ENCODE measurements around the gene MBD3L5. TPM values are rescaled to one million over a fixed set of nuclear protein-coding genes. Genes with fewer than 3 reads are reported as not detected.
"Not testable (repeated sequence)": the region's sequence is repeated elsewhere in the genome, so short reads cannot be mapped to it uniquely, and the experiment has no call there.

The MBD3L5 gene
- not detected for total RNA-seq

DNA sequence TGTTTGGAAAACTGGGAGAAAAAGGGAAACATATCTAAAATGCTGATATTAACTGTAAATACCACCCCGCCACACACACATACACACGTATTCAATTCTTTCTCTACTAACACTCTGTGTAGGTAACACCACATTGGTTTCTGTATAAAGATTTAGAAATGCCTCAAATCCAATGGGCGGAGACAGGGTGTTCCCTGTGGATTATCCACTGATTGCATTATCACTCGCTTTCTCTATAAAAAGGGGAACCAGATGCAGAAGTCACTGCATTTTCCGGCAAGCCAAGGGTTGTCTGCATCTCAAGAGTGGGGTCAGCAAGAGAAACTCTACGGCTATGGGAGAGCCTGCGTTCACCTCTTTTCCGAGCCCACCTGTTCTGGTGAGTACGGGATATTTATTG, at the start of gene MBD3L5:
Gene MBD3L5, plus strand, starts transcription at position 301 of the 400 bp plus-strand sequence. Its CDS starts 34 bp downstream, at position 335.
- H3K9me3 ChIP-seq; H3K4me1 ChIP-seq; H3K27ac ChIP-seq; intact Hi-C loops (cut with DNase I); DNase-seq (ENCODE audit: low spot score in 2 of 2); H3K4me3 ChIP-seq; H3K36me3 ChIP-seq; H3K27me3 ChIP-seq: not testable (repeated sequence)

DNA sequence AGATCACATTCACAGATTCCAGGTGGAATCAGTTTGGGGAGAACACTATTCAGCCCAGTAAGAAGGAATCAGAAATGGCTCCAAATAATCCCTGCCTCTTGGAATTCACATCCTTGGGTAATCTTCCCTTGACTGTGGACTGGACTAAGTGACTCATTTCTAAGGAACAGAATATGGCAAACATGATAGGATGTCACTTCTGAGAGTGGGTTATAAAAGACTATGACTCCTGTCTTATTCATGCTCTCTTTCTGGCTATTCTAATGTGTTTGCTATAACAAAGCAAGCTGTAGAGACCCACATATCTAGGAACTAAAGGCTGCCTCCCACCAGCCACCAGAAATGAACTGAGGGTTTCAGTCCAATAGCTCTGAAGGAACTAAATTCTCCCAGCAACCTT, 46.9 kb upstream of the MBD3L5 start:
- TF ChIP-seq, protein P1, sequence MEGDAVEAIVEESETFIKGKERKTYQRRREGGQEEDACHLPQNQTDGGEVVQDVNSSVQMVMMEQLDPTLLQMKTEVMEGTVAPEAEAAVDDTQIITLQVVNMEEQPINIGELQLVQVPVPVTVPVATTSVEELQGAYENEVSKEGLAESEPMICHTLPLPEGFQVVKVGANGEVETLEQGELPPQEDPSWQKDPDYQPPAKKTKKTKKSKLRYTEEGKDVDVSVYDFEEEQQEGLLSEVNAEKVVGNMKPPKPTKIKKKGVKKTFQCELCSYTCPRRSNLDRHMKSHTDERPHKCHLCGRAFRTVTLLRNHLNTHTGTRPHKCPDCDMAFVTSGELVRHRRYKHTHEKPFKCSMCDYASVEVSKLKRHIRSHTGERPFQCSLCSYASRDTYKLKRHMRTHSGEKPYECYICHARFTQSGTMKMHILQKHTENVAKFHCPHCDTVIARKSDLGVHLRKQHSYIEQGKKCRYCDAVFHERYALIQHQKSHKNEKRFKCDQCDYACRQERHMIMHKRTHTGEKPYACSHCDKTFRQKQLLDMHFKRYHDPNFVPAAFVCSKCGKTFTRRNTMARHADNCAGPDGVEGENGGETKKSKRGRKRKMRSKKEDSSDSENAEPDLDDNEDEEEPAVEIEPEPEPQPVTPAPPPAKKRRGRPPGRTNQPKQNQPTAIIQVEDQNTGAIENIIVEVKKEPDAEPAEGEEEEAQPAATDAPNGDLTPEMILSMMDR (IDR thresholded peaks at IDR 0.05), result no peak
- intact Hi-C loops (cut with DNase I), result no loop called here
- Histone ChIP-seq H3K9me3 (peaks cover 0 to 12% of the 10 kb centered on the region in 2 donors), H3K27ac (no peak overlapping the region), H3K36me3 (no peaks in the 10 kb centered on the region), H3K4me1 (no peaks in the 10 kb centered on the region), H3K27me3 (no peaks in the 10 kb centered on the region), H3K4me3 (no peak overlapping the region)
- no peak for DNase-seq (ENCODE audit: low spot score in 2 of 2)

DNA sequence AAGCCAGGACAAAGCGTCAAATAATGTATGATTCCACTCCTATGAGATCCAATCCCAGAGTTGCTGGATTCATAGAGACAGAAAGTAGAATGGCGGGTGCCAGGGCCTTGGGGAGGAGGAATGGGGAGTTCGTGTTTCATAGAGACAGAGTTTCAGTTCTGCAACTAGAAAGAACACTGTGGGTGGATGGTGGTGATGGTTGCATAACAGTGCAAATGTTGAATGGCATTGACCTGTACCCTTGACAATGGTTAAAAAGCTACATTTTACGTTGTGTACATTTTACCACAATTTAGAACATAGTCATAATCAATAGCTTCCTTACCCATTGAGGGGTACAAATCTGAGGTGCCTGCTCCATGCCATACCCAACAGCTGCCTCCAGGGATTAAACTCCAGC, 42.5 kb upstream of the MBD3L5 start:
- no peak for DNase-seq (ENCODE audit: low spot score in 2 of 2)
- no peak overlapping the region for H3K4me3 ChIP-seq
- no peak overlapping the region for H3K27ac ChIP-seq
- no peaks in the 10 kb centered on the region for H3K36me3 ChIP-seq
- H3K9me3 ChIP-seq, result peaks cover 0 to 12% of the 10 kb centered on the region in 2 donors
- intact Hi-C loops (cut with DNase I), result no loop called here
- H3K27me3 ChIP-seq, result no peaks in the 10 kb centered on the region
- H3K4me1 ChIP-seq, result no peaks in the 10 kb centered on the region
- TF ChIP-seq, protein P1 (IDR thresholded peaks at IDR 0.05), result no peak

DNA sequence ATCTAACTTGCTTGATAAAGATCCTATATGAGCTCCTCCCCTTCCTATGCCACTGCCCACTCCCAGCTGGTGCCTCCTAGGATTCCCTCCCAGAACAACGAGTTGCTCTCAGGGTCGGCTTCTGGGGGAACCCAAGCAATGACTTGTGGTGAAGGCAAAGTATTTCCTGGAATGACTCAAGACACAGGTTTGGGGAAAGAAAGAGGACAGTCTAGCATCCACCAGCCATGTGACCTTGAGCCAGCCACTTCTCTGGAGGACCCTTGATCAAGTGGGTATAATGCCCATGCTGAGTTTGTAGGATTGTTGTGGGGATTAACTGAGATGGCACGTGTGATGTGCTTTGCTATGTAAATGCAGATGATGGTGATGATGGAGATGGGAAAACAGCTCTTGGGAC, 42.1 kb upstream of the MBD3L5 start:
- peaks cover 0 to 12% of the 10 kb centered on the region in 2 donors for H3K9me3 ChIP-seq
- no peaks in the 10 kb centered on the region for H3K4me1 ChIP-seq
- no peak overlapping the region for H3K4me3 ChIP-seq
- TF ChIP-seq, protein P1 (IDR thresholded peaks at IDR 0.05), result no peak
- no peaks in the 10 kb centered on the region for H3K27me3 ChIP-seq
- intact Hi-C loops (cut with DNase I), result no loop called here
- H3K36me3 ChIP-seq, result no peaks in the 10 kb centered on the region
- H3K27ac ChIP-seq, result no peak overlapping the region
- DNase-seq (ENCODE audit: low spot score in 2 of 2), result no peak

DNA sequence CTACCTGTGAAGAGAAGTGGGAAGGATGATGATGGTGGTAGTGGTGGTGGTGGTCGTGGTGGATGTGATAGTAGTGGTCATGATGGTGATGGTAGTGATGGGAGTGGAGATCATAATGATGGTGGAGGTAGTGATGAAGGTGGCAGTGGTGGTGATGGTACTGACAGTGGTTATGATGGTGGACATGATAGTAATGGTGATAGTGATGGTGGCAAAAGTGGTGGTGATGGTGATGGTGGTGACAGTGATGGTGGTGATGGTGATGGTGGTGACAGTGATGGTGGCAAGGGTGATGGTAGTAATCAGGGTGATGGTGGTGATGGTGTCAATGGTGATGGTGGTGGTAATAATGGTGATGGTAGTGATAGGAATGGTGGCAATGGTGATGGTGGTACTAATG, 35.3 kb upstream of the MBD3L5 start:
- Histone ChIP-seq H3K4me3 (no peak overlapping the region), H3K4me1 (no peaks in the 10 kb centered on the region), H3K27ac (no peak overlapping the region), H3K36me3 (no peaks in the 10 kb centered on the region), H3K27me3 (no peaks in the 10 kb centered on the region), H3K9me3 (no peaks in the 10 kb centered on the region)
- intact Hi-C loops (cut with DNase I), result no loop called here
- no peak for DNase-seq (ENCODE audit: low spot score in 2 of 2)
- TF ChIP-seq, protein P1 (IDR thresholded peaks at IDR 0.05), result no peak

DNA sequence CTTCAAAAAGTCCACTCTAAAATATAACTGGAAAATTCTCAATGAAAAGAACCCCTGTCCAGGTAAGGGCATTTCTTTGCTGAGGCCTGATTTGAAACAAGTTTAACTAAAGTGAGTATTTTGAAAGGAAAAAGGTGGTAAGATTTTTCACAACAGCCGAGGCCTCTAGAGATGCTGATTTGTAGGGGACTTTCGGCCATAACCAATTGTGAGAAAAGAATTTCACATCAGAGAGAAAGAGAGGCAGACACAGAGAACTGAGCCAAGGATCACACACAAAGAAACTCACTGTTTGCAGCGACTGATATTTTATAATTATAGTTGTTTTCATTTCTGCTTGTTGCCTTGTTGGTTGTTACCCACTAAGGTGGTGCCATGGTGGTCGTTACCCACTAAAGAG, 33.6 kb upstream of the MBD3L5 start:
- DNase-seq (ENCODE audit: low spot score in 2 of 2), result no peak
- H3K36me3 ChIP-seq, result no peaks in the 10 kb centered on the region
- no peak overlapping the region for H3K4me3 ChIP-seq
- no peaks in the 10 kb centered on the region for H3K9me3 ChIP-seq
- TF ChIP-seq, protein P1 (IDR thresholded peaks at IDR 0.05), result no peak
- intact Hi-C loops (cut with DNase I), result no loop called here
- no peaks in the 10 kb centered on the region for H3K27me3 ChIP-seq
- no peak overlapping the region for H3K27ac ChIP-seq
- H3K4me1 ChIP-seq, result no peaks in the 10 kb centered on the region

Data from ascending aorta (tissue), 2 donors.